Left cardiac atrium (tissue), 4 donors: Measurements from ENCODE around the gene PEX5L. TPM values are rescaled to one million over a fixed set of nuclear protein-coding genes. Genes with fewer than 3 reads are reported as not detected.

ENCODE experiments used
- ATAC-seq, 2 donors: fragments of 200-7000 bp; cut with Tn5 transposase; one replicate each; pipeline ENCODE4 v1.9.1; 2020; ENCODE audit warnings: mild to moderate bottlenecking in 2 of 2, moderate library complexity in 2 of 2
- DNase-seq: peaks from one replicate; pipeline ENCODE4 v3.0.0-alpha.2; 2020
- intact Hi-C, 2 donors: fragments of 100-400 bp; cut with DNase I; formaldehyde crosslinking; loops; one replicate each; pipeline versions ENCODE4 v1.14.1 to v1.15.1; 2022 to 2023
- total RNA-seq, 2 donors: library from RNA; stranded (reverse); fragmentation: NEBNext Ultra II Directional; extraction: Animal tissue kit (Norgen Biotek cat#: 25700); gene quantifications; one replicate each; pipeline ENCODE4 v1.2.1, GENCODE V29; 2021
- donor health status: DM: no; HTN: yes; CAD: no.
- donor health status: DM: no; HTN: yes; CAD: no; lungs with severe emphysema.
- donor health status: DM: yes; HTN: yes; CAD: no.
- donor health status: Dilated cardiomyopathy.

The PEX5L gene
- total RNA-seq, 2 donors from 2014 or later: 0.39 to 1.4 TPM

DNA sequence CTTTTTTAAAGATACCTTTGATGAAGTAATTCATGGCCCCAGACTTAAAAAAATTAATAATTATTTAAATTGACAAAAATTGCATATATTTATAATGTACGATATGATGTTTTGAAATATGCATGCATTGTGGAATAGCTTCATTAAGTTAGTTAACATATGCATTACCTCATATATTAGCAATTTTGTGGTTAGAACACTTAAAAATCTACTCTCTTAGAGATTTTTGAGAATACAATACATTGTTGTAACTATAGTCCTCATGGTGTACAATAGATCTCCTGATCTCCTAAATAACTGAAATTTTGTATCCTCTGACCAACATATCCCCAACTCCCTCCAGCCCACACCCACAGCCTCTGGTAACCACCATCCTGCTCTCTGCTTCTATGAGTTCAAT, 104.1 kb downstream of the PEX5L start:
- intact Hi-C loops: no loop called here
- no peak for ATAC-seq
- DNase-seq: no peak

GRCh38 chr3:179929091-179929529, 107.6 kb downstream of the PEX5L start:
- ATAC-seq (no peak), DNase-seq (no peak)
- intact Hi-C loops: loop anchor here in 1 of 2 donors (5.0 kb wide), 1 partner anchor 668 kb away; no protein-coding TSS in a partner anchor

GRCh38 chr3:179927191-179927590, 109.5 kb downstream of the PEX5L start:
- intact Hi-C loops: loop anchor here in 1 of 2 donors (5.0 kb wide), 1 partner anchor 670 kb away; no protein-coding TSS in a partner anchor
- ATAC-seq (no peak), DNase-seq (no peak)

- DNase-seq (no peak), ATAC-seq (no peak)
- intact Hi-C loops: no loop called here
Observed at GRCh38 chr3:179921951-179922350, 114.8 kb downstream of the PEX5L start.

DNA sequence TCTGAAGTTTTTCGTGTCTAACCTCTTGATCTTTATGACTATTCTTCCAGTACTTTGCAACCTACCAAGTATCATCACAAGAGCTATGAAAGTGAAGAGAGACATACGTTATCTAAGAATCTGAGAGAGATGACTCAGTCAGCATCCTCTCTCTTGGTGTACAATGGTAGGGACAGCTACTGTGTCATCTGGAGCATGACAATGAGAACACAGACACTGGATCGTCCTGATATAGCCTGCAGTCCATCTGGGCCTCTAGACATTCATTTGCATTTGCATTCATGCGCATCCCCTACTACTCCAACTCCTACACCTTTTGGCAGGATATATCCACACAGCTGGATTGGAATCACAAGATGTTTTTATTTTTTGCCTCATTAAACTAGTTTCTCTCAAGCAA, 115.2 kb downstream of the PEX5L start:
- DNase-seq (no peak), ATAC-seq (no peak)
- intact Hi-C loops: no loop called here

GRCh38 chr3:179907784-179908482, 128.8 kb downstream of the PEX5L start:
- intact Hi-C loops: no loop called here
- DNase-seq (no peak), ATAC-seq (no peak)

DNA sequence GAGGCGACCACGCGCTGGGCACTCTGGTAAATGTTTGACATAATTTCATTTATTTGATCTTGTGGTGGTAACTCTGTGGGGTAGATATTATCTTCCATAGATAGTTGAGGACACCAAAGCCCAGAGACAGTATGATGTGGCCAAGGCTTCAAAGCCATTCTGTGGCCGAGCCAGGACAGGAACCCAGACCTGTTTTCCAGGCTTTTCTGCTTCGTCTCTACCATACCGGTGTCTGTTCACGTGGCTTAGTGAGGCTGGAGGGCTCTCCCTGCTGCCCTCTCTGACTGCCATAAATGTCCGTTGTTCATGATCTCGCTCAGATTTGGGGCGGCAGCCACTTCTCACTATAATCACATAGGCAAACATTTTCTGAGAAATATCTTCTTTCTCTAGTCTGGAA, 134.7 kb downstream of the PEX5L start:
- DNase-seq (no peak), ATAC-seq (no peak)
- intact Hi-C loops: no loop called here

GRCh38 chr3:179898024-179898423, 138.7 kb downstream of the PEX5L start:
- intact Hi-C loops: no loop called here
- DNase-seq (no peak), ATAC-seq (no peak)

GRCh38 chr3:179897231-179897630, 139.5 kb downstream of the PEX5L start:
- DNase-seq: no peak
- intact Hi-C loops: no loop called here

DNA sequence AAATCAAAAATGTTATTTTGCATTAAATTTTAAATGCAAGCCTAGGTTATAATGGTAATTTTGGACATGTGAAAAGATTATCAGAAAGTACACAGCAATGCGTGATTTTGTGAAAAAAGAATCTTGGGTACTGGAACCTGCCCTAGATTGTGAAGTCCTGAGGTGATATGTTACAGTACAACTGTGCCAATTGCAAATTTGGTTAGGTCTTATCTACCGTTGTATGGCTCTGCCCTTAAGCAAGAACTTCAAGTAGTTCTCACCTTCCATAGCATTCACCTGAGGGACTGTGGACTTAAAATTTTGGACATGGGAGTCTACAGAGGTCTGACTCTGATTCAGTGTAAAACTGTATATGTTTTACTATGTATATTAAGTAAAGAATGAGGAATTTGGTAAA, 140.2 kb downstream of the PEX5L start:
- no peak for DNase-seq
- ATAC-seq: no peak
- intact Hi-C loops: no loop called here

More at GRCh38 chr3:179897231-179897630, 139.5 kb downstream of the PEX5L start:
- no peak for ATAC-seq

GRCh38 chr3:179895330-179895729, 141.4 kb downstream of the PEX5L start:
- ATAC-seq: no peak

DNA sequence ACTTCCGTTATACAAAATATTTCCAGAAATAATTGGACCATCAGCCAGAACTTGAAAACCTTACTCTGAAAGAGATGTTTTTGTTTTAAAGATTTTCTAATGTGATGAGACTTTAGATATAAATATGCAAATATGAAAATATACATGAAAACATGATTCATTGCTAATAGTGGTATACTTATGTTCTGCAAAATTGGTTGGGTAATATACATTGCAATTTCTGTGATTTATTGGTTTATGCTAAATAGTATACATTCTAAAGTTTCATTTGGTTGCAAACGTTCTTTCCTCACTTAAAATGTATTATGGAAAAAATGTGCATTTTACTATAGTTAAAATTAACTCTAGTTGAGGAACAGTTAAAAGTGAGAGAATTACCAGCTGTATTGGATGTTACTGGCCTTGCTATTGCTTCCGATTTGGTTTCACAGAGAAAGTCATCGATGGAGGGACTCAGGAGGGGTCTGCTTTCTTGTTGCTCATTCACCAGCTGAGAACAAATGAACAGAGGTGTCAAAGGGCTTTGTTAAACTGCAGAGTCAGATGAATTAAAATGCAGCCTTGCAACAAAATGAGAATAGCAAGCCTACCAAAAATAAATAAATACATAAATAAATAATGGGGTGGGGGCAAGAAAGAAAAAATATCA, 149.3 kb downstream of the PEX5L start:
- intact Hi-C loops: no loop called here
- ATAC-seq: no peak
- no peak for DNase-seq

More at GRCh38 chr3:179895330-179895729, 141.4 kb downstream of the PEX5L start:
- no peak for DNase-seq
- intact Hi-C loops: no loop called here

DNA sequence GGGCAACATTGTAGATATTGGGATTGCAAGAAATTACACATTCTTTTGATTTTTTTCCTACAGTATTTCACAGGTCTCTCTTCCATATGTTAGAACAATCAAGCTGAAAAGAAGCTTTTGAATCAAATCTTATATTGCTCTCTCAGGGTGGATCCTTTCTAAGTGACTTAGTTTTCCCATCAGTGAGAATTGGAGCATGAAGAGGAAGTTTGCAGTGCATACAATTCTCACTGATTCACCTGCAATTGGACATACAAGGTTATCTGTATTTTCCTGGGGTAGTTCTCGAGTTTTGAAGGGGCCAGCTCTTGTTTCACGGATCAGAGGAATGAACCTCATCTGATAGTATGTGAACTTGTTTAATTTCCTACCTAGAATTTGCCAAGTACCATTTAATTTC, 150.8 kb downstream of the PEX5L start:
- ATAC-seq: no peak
- DNase-seq: no peak
- intact Hi-C loops: no loop called here

DNA sequence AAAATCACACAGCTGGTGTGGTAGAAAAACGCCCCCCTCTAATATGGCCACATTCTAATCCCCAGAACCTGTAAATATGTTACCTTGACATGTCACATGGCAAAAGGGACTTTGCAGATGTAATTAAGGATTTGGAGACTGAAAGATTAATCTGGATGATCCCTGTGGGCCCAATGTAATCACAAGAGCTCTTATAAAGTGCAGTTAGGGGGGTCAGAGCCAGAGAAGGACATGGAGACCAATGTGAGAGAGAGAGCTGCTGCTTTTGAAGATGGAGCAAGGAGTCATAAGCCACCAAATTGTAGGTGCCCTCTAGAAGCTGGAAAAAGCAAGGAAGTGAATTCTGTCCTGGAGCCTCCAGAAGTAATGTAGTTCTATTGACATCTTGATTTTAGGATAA, 152.6 kb downstream of the PEX5L start:
- intact Hi-C loops: no loop called here
- ATAC-seq (no peak), DNase-seq (no peak)

DNA sequence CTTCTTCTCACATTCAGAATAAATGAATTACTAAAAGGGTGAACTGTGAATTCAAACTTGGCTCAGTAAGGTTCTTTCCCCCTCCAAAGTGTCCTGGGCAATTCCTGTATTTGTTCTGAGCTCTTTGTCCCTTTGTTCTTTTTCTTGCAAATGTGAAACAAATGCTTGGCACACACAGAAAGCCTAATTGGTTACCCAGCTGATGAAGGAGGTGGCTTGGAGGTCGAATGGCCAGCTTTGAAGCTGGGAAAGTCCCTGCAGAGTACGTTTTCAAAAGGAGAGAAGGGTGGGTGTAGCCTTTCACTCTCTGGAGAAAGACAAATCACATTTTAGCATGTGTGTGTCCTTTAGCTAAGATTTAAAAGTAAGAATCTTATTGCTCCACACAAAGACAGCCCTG, 154.4 kb downstream of the PEX5L start:
- ATAC-seq: no peak
- intact Hi-C loops: no loop called here
- DNase-seq: no peak

- intact Hi-C loops: no loop called here
- no peak for ATAC-seq
- no peak for DNase-seq
Observed at GRCh38 chr3:179881791-179882190, 154.9 kb downstream of the PEX5L start.

DNA sequence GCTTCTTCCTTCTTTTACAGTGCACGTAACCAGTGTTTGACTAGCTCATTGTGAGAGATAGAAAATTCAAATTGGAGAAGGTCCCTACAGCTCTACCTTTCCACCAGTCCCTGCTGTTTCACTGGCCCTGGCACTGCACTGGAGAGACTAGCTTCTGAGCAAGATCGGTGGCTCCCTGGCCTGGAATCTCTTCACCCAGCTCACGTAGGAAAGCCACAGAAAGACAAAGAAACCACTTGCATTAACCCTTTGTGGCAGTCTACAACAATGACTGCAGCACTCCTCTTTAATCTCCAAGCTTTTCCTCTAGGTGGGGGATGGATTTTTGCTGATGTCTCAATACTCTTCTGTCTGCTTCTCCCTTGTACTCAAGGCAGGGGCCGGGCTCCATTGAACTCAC, 155.9 kb downstream of the PEX5L start:
- DNase-seq (no peak), ATAC-seq (no peak)
- intact Hi-C loops: no loop called here

DNA sequence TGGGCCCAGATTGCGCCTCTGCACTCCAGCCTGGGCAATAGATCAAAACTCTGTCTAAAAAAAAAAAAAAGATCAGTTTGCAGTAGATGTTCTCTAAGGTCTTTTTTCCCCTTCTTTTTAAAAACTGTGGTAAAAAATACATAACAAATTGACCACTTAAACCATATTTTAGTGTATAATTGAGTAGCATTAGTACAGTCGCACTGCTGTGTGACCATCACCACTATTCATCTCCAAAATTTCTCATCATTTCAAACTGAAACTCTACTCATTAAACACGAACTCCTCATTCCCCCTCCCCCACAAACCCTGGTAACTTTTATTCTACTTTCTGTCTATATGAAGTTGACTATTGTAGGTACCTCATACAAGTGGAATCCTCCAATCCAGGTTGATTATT, 160.3 kb downstream of the PEX5L start:
- intact Hi-C loops: no loop called here
- DNase-seq (no peak), ATAC-seq (no peak)

DNA sequence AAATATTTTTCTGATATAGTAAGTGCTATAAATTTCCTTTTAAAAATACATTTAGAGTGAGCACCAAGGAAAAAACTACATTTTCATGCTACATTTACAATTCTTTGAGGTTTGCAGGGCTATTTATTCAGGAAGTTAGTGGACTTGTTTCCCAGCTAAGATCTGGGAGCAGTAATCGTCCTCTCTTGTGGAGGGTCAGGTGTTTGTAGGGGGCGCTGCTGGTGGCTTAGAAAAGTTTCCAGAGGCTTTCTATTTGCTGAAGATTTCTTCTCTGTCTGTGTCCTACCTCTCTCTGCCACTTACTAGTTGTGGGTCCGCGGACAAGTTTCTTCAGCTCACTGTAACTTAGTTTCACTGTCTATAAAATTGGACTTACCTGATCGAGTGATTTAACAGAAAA, 163.9 kb downstream of the PEX5L start:
- intact Hi-C loops: no loop called here
- no peak for DNase-seq
- no peak for ATAC-seq

DNA sequence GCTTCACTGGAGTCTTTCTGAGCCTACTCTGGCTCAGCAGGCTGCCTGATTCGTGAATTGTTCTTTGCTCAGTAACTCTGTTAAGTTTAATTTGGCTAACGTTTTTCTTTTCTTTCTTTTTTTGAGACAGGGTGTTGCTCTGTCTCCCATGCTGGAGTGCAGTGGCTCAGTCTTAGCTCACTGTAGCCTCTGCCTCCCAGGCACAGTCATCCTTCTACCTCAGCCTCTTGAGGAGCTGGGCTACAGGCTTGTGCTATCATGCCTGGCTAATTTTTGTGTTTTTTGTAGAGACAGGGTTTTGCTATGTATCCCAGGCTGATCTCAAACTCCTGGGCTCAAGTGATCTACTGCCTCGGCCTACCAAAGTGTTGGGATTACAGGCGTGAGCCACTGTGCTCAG, 165.0 kb downstream of the PEX5L start:
- ATAC-seq (no peak), DNase-seq (no peak)
- intact Hi-C loops: no loop called here

DNA sequence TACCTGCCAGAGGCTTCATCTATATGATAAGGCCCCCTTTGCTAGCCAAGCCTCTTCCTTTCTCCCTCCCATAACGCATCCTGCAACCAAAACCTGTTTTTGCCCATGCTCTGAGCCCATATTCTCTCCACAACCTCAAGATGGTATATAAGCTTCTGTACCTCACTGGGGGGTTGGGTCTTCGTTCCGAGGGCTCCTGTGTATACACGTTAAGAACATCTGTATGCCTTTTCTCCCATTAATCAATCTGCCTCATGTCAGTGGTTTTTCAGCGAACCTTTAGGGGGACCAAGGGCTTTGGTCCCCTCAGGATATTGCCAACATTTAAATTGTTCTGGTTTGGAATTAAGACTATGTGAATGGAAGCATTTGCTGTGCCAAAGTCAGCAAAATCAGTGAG, 168.0 kb downstream of the PEX5L start:
- intact Hi-C loops: no loop called here
- DNase-seq (no peak), ATAC-seq (no peak)
